ENCODE results near the gene MAP3K6.

MAP3K6 gene

DNA sequence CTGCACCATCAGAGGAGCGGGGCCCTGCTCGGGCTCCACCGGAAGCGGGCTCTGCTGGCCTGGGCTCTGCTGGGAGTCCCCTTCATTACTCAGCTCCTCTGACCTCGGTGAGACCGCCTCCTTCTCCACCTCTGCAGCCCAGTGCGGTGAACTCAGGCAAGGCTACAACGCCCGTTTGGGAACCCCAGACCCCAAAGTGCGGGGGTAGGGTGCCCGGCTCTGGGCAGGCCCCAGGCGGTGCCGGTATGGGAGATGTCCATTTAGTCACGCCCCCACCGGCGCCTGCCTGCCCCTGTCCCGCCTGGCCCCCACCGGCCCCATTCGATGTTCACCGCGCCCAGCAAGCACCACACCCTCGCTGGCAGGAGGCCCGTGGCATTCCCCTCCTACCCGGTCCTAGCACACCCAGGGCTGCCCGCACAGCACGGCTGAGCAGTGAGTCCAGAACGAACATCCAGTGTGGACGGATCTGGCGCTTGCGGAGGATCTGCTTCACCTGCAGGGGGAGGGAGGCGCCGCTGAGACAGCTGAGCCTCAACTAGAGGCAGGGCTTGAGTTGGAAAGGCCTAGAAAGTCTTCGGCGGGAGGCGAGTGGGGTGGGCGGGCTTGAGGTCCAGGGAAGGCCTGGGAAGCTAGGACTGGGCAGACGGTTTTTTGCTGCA lies 10.0 kb downstream of the MAP3K6 start:
- ATAC-seq, result peak; percentile 57
- no peaks in the 10 kb centered on the region for H3K27me3 Mint-ChIP-seq
- no peaks in the 10 kb centered on the region for H3K9me3 Mint-ChIP-seq
- H3K27ac Mint-ChIP-seq, result peak overlapping the region; percentile 58
- no peaks in the 10 kb centered on the region for H3K36me3 Mint-ChIP-seq
- H3K4me1 Mint-ChIP-seq, result peaks cover 56% of the 10 kb centered on the region
- H3K4me3 Mint-ChIP-seq, result peak overlapping the region; percentile 74

GRCh38 chr1:27356277-27356618 lies 10.5 kb downstream of the MAP3K6 start:
- H3K27ac Mint-ChIP-seq, result peak overlapping the region; percentile 58
- H3K4me3 Mint-ChIP-seq, result peak overlapping the region; percentile 74
- no peaks in the 10 kb centered on the region for H3K27me3 Mint-ChIP-seq
- H3K4me1 Mint-ChIP-seq, result peaks cover 56% of the 10 kb centered on the region
- no peaks in the 10 kb centered on the region for H3K36me3 Mint-ChIP-seq
- H3K9me3 Mint-ChIP-seq, result no peaks in the 10 kb centered on the region
- no peak for ATAC-seq

- Mint-ChIP-seq H3K27ac (peak overlapping the region; percentile 58), H3K4me3 (no peak overlapping the region), H3K9me3 (no peaks in the 10 kb centered on the region), H3K4me1 (peaks cover 52% of the 10 kb centered on the region), H3K36me3 (no peaks in the 10 kb centered on the region), H3K27me3 (no peaks in the 10 kb centered on the region)
- no peak for ATAC-seq
Measured at GRCh38 chr1:27355683-27356082, 11.1 kb downstream of the MAP3K6 start.

DNA sequence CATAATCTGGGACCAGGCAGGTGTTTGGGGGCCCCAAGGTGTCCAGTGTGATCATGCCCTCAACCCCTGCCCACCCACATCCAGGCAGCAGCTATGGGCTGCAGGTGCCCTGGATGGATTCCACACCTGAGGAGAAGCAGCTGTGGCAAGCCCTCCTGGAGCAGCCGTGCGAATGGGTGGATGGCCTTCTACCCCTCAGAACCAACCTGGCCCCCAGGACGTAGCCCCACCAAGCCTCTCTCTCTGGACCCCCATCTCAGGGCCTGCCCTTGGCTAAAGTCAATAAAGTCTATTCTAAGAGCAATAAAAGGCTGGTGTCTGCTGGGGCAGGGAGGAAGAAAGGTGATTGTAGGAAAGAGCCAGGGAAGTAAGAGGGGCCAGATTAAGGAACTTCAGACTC lies 13.1 kb downstream of the MAP3K6 start:
- Mint-ChIP-seq H3K27me3 (no peaks in the 10 kb centered on the region), H3K4me1 (peaks cover 38% of the 10 kb centered on the region), H3K9me3 (no peaks in the 10 kb centered on the region), H3K4me3 (no peak overlapping the region), H3K27ac (no peak overlapping the region), H3K36me3 (no peaks in the 10 kb centered on the region)
- no peak for ATAC-seq

DNA sequence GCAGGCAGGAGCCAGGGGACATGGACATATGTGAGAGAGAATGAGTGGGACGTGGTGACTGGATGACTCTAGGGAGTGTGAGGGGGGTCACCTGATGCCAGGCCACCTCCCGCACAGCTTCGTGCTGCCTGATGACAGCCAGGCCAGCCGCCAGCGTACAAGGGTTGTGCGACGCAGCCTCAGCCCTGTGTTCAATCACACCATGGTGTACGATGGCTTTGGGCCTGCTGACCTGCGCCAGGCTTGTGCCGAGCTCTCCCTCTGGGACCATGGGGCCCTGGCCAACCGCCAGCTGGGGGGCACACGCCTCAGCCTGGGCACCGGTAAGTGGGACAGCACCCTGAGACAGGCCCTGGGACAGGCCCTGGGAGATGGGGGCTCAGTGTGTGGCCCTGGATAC lies 13.6 kb downstream of the MAP3K6 start:
- H3K27me3 Mint-ChIP-seq, result no peaks in the 10 kb centered on the region
- H3K9me3 Mint-ChIP-seq, result no peaks in the 10 kb centered on the region
- H3K4me1 Mint-ChIP-seq, result peaks cover 38% of the 10 kb centered on the region
- peaks cover under 1% of the 10 kb centered on the region for H3K36me3 Mint-ChIP-seq
- no peak overlapping the region for H3K27ac Mint-ChIP-seq
- no peak for ATAC-seq
- H3K4me3 Mint-ChIP-seq, result no peak overlapping the region

- no peak overlapping the region for H3K4me3 Mint-ChIP-seq
- H3K27me3 Mint-ChIP-seq, result no peaks in the 10 kb centered on the region
- peaks cover 11% of the 10 kb centered on the region for H3K36me3 Mint-ChIP-seq
- peaks cover 33% of the 10 kb centered on the region for H3K4me1 Mint-ChIP-seq
- H3K27ac Mint-ChIP-seq, result no peak overlapping the region
- ATAC-seq, result no peak
- no peaks in the 10 kb centered on the region for H3K9me3 Mint-ChIP-seq
Measured at GRCh38 chr1:27351541-27352107, 15.1 kb downstream of the MAP3K6 start.

DNA sequence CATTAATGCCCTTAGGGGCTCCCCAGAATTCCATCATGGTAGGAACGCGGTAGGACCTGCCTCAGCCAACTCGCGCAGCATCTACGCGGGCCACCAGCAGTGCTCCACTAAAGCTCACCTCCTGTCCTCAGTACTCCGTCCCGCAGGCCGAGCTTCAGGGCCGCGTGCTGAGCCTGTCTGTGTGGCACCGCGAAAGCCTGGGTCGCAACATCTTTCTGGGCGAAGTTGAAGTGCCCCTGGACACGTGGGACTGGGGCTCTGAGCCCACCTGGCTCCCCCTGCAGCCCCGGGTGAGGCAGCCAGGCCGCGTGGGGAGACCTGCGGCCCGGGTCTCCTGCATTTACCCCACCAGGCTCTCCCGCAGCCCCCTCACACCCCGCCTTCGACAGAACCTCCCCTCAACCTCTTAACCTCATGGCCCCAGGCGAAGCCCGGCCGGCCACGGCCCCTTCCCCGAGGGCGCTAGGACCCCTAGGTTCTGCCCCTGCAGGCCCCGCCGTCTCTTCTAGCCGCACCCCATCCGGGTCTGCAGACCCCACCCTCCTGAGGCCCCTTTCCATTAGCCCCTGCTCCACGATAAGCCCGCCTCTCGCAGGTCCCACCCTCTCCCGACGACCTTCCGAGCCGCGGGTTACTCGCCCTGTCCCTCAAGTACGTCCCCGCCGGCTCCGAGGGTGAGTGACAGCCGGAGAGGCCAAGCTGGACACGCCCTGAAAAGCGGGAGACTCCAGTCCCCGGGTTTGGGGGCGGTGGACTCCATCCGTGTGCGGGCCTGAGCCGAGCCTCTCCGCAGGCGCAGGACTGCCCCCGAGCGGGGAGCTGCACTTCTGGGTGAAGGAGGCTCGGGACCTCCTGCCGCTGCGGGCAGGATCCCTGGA lies 15.9 kb downstream of the MAP3K6 start:
- H3K36me3 Mint-ChIP-seq, result peaks cover 16% of the 10 kb centered on the region
- H3K4me3 Mint-ChIP-seq, result peak overlapping the region; percentile 9
- H3K27ac Mint-ChIP-seq, result no peak overlapping the region
- H3K9me3 Mint-ChIP-seq, result no peaks in the 10 kb centered on the region
- no peaks in the 10 kb centered on the region for H3K27me3 Mint-ChIP-seq
- H3K4me1 Mint-ChIP-seq, result peaks cover 30% of the 10 kb centered on the region
- ATAC-seq, result no peak

GRCh38 chr1:27349784-27350662 lies 16.7 kb downstream of the MAP3K6 start:
- peaks cover 18% of the 10 kb centered on the region for H3K36me3 Mint-ChIP-seq
- no peak overlapping the region for H3K27ac Mint-ChIP-seq
- H3K4me3 Mint-ChIP-seq, result peak overlapping the region; percentile 67
- peak; percentile 75 for ATAC-seq
- peaks cover 29% of the 10 kb centered on the region for H3K4me1 Mint-ChIP-seq
- H3K27me3 Mint-ChIP-seq, result no peaks in the 10 kb centered on the region
- H3K9me3 Mint-ChIP-seq, result no peaks in the 10 kb centered on the region

- no peaks in the 10 kb centered on the region for H3K27me3 Mint-ChIP-seq
- H3K4me1 Mint-ChIP-seq, result peaks cover 33% of the 10 kb centered on the region
- H3K9me3 Mint-ChIP-seq, result no peaks in the 10 kb centered on the region
- H3K27ac Mint-ChIP-seq, result peak overlapping the region; percentile 71
- H3K36me3 Mint-ChIP-seq, result peaks cover 18% of the 10 kb centered on the region
- H3K4me3 Mint-ChIP-seq, result peak overlapping the region; percentile 68
- peak; percentile 77 for ATAC-seq
Measured at GRCh38 chr1:27348861-27349783, 17.6 kb downstream of the MAP3K6 start.

GRCh38 chr1:27346991-27347624 lies 19.7 kb downstream of the MAP3K6 start:
- H3K36me3 Mint-ChIP-seq, result peaks cover 18% of the 10 kb centered on the region
- H3K4me1 Mint-ChIP-seq, result peaks cover 53% of the 10 kb centered on the region
- H3K27ac Mint-ChIP-seq, result no peak overlapping the region
- no peak overlapping the region for H3K4me3 Mint-ChIP-seq
- H3K9me3 Mint-ChIP-seq, result no peaks in the 10 kb centered on the region
- ATAC-seq, result no peak
- no peaks in the 10 kb centered on the region for H3K27me3 Mint-ChIP-seq

DNA sequence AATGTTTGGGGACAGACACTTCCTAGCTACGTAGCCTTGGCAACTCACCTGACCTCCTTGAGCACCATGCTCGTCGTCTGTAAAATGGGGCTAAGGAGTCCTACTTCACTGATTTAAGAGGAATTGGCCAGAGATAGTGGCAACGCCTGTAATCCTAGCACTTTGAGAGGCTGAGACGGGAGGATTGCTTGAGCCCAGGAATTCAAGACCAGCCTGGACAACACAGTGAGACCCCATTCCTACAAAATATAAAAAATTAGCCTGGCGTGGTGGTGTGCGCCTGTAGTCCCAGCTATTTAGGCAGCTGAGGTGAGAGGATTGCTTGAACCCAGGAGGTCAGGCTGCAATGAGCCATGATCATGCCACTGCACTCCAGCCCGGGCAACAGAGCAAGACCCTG lies 20.4 kb downstream of the MAP3K6 start:
- peaks cover 18% of the 10 kb centered on the region for H3K36me3 Mint-ChIP-seq
- H3K4me1 Mint-ChIP-seq, result peaks cover 60% of the 10 kb centered on the region
- no peaks in the 10 kb centered on the region for H3K9me3 Mint-ChIP-seq
- H3K4me3 Mint-ChIP-seq, result no peak overlapping the region
- H3K27me3 Mint-ChIP-seq, result no peaks in the 10 kb centered on the region
- ATAC-seq, result no peak
- H3K27ac Mint-ChIP-seq, result peak overlapping the region; percentile 21

DNA sequence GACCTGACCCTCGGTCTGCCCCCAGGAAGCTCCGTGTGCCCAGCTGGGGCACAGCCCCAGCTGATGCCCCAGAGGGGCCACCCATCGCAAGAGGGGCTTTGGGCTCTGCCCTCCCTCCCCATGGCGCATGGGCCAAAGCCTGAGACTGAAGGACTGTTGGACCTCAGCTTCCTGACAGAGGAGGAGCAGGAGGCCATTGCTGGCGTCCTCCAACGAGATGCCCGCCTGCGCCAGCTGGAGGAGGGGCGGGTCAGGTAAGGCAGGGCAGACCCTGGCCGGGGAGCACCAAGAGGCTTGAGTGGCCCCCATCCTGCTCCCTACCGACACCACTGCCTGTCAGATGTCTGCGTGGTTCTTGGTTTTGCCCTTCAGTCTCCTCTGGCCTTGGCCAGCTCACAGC lies 21.5 kb downstream of the MAP3K6 start:
- Mint-ChIP-seq H3K36me3 (peaks cover 18% of the 10 kb centered on the region), H3K4me3 (no peak overlapping the region), H3K4me1 (peaks cover 71% of the 10 kb centered on the region), H3K27me3 (no peaks in the 10 kb centered on the region), H3K9me3 (no peaks in the 10 kb centered on the region), H3K27ac (no peak overlapping the region)
- no peak for ATAC-seq

DNA sequence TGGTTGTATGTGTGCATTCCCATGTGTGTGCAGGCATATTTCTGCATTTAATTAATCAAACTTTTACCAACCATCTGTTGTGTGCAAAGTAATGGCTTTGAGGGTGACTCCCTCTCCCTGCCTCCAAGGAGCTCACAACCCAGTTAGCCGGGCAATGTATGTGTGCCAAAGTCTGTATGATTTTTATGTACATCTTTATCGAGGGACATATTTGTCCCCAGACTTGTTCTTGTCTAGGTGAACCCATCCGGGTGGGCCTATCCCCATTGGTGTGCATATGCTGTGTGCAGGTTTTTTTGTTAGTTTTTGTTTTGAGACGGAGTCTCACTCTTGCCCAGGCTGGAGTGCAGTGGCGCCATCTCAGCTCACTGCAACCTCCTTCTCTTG lies 23.1 kb downstream of the MAP3K6 start:
- peaks cover 24% of the 10 kb centered on the region for H3K36me3 Mint-ChIP-seq
- H3K27me3 Mint-ChIP-seq, result no peaks in the 10 kb centered on the region
- no peak for ATAC-seq
- peaks cover 82% of the 10 kb centered on the region for H3K4me1 Mint-ChIP-seq
- H3K4me3 Mint-ChIP-seq, result peak overlapping the region; percentile 84
- peak overlapping the region; percentile 80 for H3K27ac Mint-ChIP-seq
- no peaks in the 10 kb centered on the region for H3K9me3 Mint-ChIP-seq

Data from stimulated activated memory B cell treated with anti-CD40 and anti-IgM and Interleukin-4, amounts not matched to agents 10 μg/mL and 1 μg/mL and 100 μg/mL, for 72 hours (primary cell).